ENCODE measurements around the gene DPT. TPM values are rescaled to one million over a fixed set of nuclear protein-coding genes. Genes with fewer than 3 reads are reported as not detected.

The DPT gene
- total and polyA plus RNA-seq, 2 donors from 2014 or later: 2.6 to 4.8 TPM

GRCh38 chr1:168671782-168672181 is 57.2 kb downstream of the DPT start:
- Histone ChIP-seq H3K4me3 (ENCODE audit: low read length in 3 of 3) (no peak overlapping the region), H3K9ac (ENCODE audit: low read length in 3 of 3) (no peak overlapping the region), H3K36me3 (ENCODE audit: control insufficient read depth in 2 of 3, insufficient read depth in 3 of 3, low read length in 3 of 3) (no peaks in the 10 kb centered on the region), H3K9me3 (ENCODE audit: control insufficient read depth in 2 of 3, insufficient read depth in 1 of 3, low read length in 3 of 3) (no peaks in the 10 kb centered on the region), H3K27ac (ENCODE audit: low read depth in 2 of 2, low read length in 2 of 2) (no peak overlapping the region), H3K27me3 (ENCODE audit: control insufficient read depth, insufficient read depth, low read length) (no peaks in the 10 kb centered on the region), H3K4me1 (ENCODE audit: control insufficient read depth in 2 of 3, insufficient read depth in 2 of 3, low read depth in 1 of 3, low read length in 3 of 3) (no peaks in the 10 kb centered on the region)
- intact Hi-C loops (cut with DNase I): no loop called here
- FAIRE-seq (no peak), DNase-seq (no peak)
- TF ChIP-seq CTCF (IDR thresholded peaks at IDR 0.05; ENCODE audit: borderline replicate concordance, extremely low read depth, insufficient read depth): no peak

- DNase-seq (no peak), FAIRE-seq (no peak)
- no peaks in the 10 kb centered on the region for H3K9me3 ChIP-seq (ENCODE audit: control insufficient read depth in 2 of 3, insufficient read depth in 1 of 3, low read length in 3 of 3)
- H3K36me3 ChIP-seq (ENCODE audit: control insufficient read depth in 2 of 3, insufficient read depth in 3 of 3, low read length in 3 of 3): no peaks in the 10 kb centered on the region
- no peak for TF ChIP-seq CTCF (IDR thresholded peaks at IDR 0.05; ENCODE audit: borderline replicate concordance, extremely low read depth, insufficient read depth)
- H3K27me3 ChIP-seq (ENCODE audit: control insufficient read depth, insufficient read depth, low read length): no peaks in the 10 kb centered on the region
- no peak overlapping the region for H3K4me3 ChIP-seq (ENCODE audit: low read length in 3 of 3)
- intact Hi-C loops (cut with DNase I): no loop called here
- H3K4me1 ChIP-seq (ENCODE audit: control insufficient read depth in 2 of 3, insufficient read depth in 2 of 3, low read depth in 1 of 3, low read length in 3 of 3): no peaks in the 10 kb centered on the region
- no peak overlapping the region for H3K27ac ChIP-seq (ENCODE audit: low read depth in 2 of 2, low read length in 2 of 2)
- H3K9ac ChIP-seq (ENCODE audit: low read length in 3 of 3): no peak overlapping the region
Measured at GRCh38 chr1:168665975-168666374, 63.0 kb downstream of the DPT start.

DNA sequence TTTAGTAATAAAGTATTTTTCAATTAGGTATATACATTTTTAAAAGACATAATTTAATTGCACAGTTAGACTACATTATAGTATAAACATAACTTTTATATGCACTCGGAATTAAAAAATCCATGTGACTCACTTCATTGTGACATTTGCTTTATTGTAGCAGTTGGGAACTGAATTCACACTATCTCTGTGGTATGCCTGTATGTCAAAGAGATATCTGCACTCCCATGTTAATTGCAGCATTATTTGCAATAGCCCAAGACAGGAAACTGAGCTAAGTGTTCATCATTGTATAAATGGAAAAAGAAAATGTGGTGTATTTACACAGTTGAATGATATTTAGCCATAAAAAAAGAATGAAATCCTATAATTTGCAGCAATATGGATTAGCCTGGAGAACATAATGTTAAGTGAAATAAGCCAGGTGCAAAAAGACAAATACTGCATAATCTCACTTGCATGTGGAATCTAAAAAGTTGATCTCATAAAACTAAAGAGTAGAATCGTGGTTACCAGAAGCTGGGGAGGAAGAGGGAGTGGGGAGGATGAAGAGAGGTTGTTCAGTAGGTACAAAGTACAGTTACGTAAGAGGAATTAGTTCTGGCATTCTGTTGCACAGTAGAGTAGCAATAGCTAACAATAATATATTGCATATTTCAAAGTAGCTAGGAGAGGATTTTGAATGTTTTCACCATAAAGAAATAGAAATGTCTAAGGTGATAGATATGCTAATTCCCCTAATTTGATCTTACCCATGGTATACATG is 64.8 kb downstream of the DPT start:
- H3K9me3 ChIP-seq (ENCODE audit: control insufficient read depth in 2 of 3, insufficient read depth in 1 of 3, low read length in 3 of 3): no peaks in the 10 kb centered on the region
- H3K9ac ChIP-seq (ENCODE audit: low read length in 3 of 3): no peak overlapping the region
- no peaks in the 10 kb centered on the region for H3K4me1 ChIP-seq (ENCODE audit: control insufficient read depth in 2 of 3, insufficient read depth in 2 of 3, low read depth in 1 of 3, low read length in 3 of 3)
- intact Hi-C loops (cut with DNase I): no loop called here
- no peak overlapping the region for H3K27ac ChIP-seq (ENCODE audit: low read depth in 2 of 2, low read length in 2 of 2)
- H3K4me3 ChIP-seq (ENCODE audit: low read length in 3 of 3): no peak overlapping the region
- no peaks in the 10 kb centered on the region for H3K27me3 ChIP-seq (ENCODE audit: control insufficient read depth, insufficient read depth, low read length)
- DNase-seq (no peak), FAIRE-seq (no peak)
- no peaks in the 10 kb centered on the region for H3K36me3 ChIP-seq (ENCODE audit: control insufficient read depth in 2 of 3, insufficient read depth in 3 of 3, low read length in 3 of 3)
- no peak for TF ChIP-seq CTCF (IDR thresholded peaks at IDR 0.05; ENCODE audit: borderline replicate concordance, extremely low read depth, insufficient read depth)

Data from kidney (tissue), 14 donors.